Inferior parietal cortex (tissue), 1 donor: ENCODE data around the gene SPDEF.

ENCODE experiments used
- DNase-seq: peaks from one replicate; pipeline ENCODE4 v3.0.0-alpha.2; 2016; ENCODE audit errors: extremely low spot score

SPDEF gene

GRCh38 chr6:34527751-34528670, 28.1 kb downstream of the SPDEF start:
- DNase-seq: no peak

GRCh38 chr6:34526992-34527728, 29.0 kb downstream of the SPDEF start:
- peak; percentile 81 for DNase-seq

GRCh38 chr6:34526241-34526972, 29.7 kb downstream of the SPDEF start:
- no peak for DNase-seq

- no peak for DNase-seq
Observed at GRCh38 chr6:34525431-34526175, 30.5 kb downstream of the SPDEF start.

GRCh38 chr6:34524971-34525370, 31.2 kb downstream of the SPDEF start:
- DNase-seq: no peak

- DNase-seq: no peak
Observed at GRCh38 chr6:34524499-34524898, 31.6 kb downstream of the SPDEF start.

GRCh38 chr6:34523441-34524206, 32.5 kb downstream of the SPDEF start:
- no peak for DNase-seq

GRCh38 chr6:34522761-34523160, 33.4 kb downstream of the SPDEF start:
- DNase-seq: no peak

GRCh38 chr6:34521463-34522285, 34.5 kb downstream of the SPDEF start:
- DNase-seq: no peak

- DNase-seq: no peak
Observed at GRCh38 chr6:34520645-34521462, 35.3 kb downstream of the SPDEF start.

- DNase-seq: no peak
Observed at GRCh38 chr6:34519971-34520644, 36.0 kb downstream of the SPDEF start.

GRCh38 chr6:34518669-34519365, 37.3 kb downstream of the SPDEF start:
- no peak for DNase-seq

GRCh38 chr6:34517966-34518365, 38.2 kb downstream of the SPDEF start:
- no peak for DNase-seq

GRCh38 chr6:34517461-34517881, 38.7 kb downstream of the SPDEF start:
- DNase-seq: no peak

GRCh38 chr6:34516391-34517324, 39.5 kb downstream of the SPDEF start:
- no peak for DNase-seq
